ENCODE results near the gene RHOT2.

- TF ChIP-seq CTCF (IDR thresholded peaks at IDR 0.05) = no peak
- TF ChIP-seq EZH2 (IDR thresholded peaks at IDR 0.05) = no peak
- TF ChIP-seq EZH2phosphoT487 (IDR thresholded peaks at IDR 0.05) = no peak
Observed at GRCh38 chr16:716200-716568, 48.3 kb downstream of the RHOT2 start.

Measured in neural progenitor cell (in vitro differentiated cells).